Activated T-helper 9 cell treated with anti-CD3 and anti-CD28 coated beads, Interleukin-2, amount 50 U/mL, for 16 hours (primary cell): Measurements from ENCODE around the gene GJA4.

Source experiments
- DNase-seq: peaks from one replicate; pipeline ENCODE4 v3.0.0-alpha.2; 2020; ENCODE audit warnings: low read depth

GJA4 gene

GRCh38 chr1:34839526-34840305 is 46.9 kb downstream of the GJA4 start:
- DNase-seq: no peak

- DNase-seq: no peak
Measured at GRCh38 chr1:34840426-34840825, 47.6 kb downstream of the GJA4 start.

- DNase-seq: no peak
Measured at GRCh38 chr1:34842073-34842472, 49.3 kb downstream of the GJA4 start.

GRCh38 chr1:34842952-34843371 is 50.2 kb downstream of the GJA4 start:
- no peak for DNase-seq

- no peak for DNase-seq
Measured at GRCh38 chr1:34843392-34844251, 50.8 kb downstream of the GJA4 start.

GRCh38 chr1:34844252-34844634 is 51.4 kb downstream of the GJA4 start:
- no peak for DNase-seq
